H9 (cell line): ENCODE results near the gene SERPINE2. TPM values are rescaled to one million over a fixed set of nuclear protein-coding genes. Genes with fewer than 3 reads are reported as not detected.

Experiments used
- DNase-seq: peaks from one replicate; pipeline ENCODE4 v3.0.0-alpha.2; 2017
- H2AFZ ChIP-seq: one replicate; pipeline ENCODE4 v1.6.1; 2013; ENCODE audit warnings: mild to moderate bottlenecking, low read length, control low read depth, moderate library complexity
- H2AK5ac ChIP-seq: 2 replicates; pipeline ENCODE4 v1.6.1; 2013; ENCODE audit warnings: low read length, control low read depth, mixed read lengths; ENCODE audit not compliant: insufficient read length
- H2BK120ac ChIP-seq: one replicate; pipeline ENCODE4 v1.6.1; 2013; ENCODE audit warnings: low read depth, mild to moderate bottlenecking, low read length, control low read depth, inconsistent platforms; ENCODE audit not compliant: poor library complexity, severe bottlenecking
- H2BK12ac ChIP-seq: 2 replicates; pipeline ENCODE4 v1.6.1; 2013; ENCODE audit warnings: low read length, control low read depth, mixed read lengths, low read depth; ENCODE audit not compliant: insufficient read length
- H2BK15ac ChIP-seq: 2 replicates; pipeline ENCODE4 v1.6.1; 2013; ENCODE audit warnings: low read depth, low read length, control low read depth
- H2BK20ac ChIP-seq: one replicate; pipeline ENCODE4 v1.6.1; 2013; ENCODE audit warnings: low read depth, mild to moderate bottlenecking, low read length, control low read depth, inconsistent platforms; ENCODE audit not compliant: poor library complexity, severe bottlenecking
- H2BK5ac ChIP-seq: 2 replicates; pipeline ENCODE4 v1.6.1; 2013; ENCODE audit warnings: low read length, control low read depth, mixed read lengths; ENCODE audit not compliant: insufficient read length
- H3K14ac ChIP-seq: 2 replicates; pipeline ENCODE4 v1.6.1; 2013; ENCODE audit warnings: low read length, control low read depth; ENCODE audit not compliant: insufficient read depth
- H3K18ac ChIP-seq: 2 replicates; pipeline ENCODE4 v1.6.1; 2013; ENCODE audit warnings: low read depth, mild to moderate bottlenecking, mixed read lengths, low read length, control low read depth; ENCODE audit not compliant: insufficient read length
- H3K23ac ChIP-seq: 2 replicates; pipeline ENCODE4 v1.6.1; 2013; ENCODE audit warnings: low read length, control low read depth, mixed read lengths, low read depth; ENCODE audit not compliant: insufficient read length
- H3K23me2 ChIP-seq: 2 replicates; pipeline ENCODE4 v1.6.1; 2013; ENCODE audit warnings: low read depth, mild to moderate bottlenecking, mixed read lengths, low read length, control low read depth; ENCODE audit not compliant: insufficient read length, poor library complexity, severe bottlenecking
- H3K27ac ChIP-seq: 2 replicates; pipeline ENCODE4 v1.5.1; 2013; ENCODE audit warnings: low read length, control low read depth, mixed read lengths, low read depth; ENCODE audit not compliant: insufficient read length
- H3K27me3 ChIP-seq: 2 replicates; pipeline ENCODE4 v1.6.1; 2013; ENCODE audit warnings: low read length, control low read depth, inconsistent platforms; ENCODE audit not compliant: insufficient read depth
- H3K4ac ChIP-seq: 2 replicates; pipeline ENCODE4 v1.6.1; 2013; ENCODE audit warnings: low read depth, mild to moderate bottlenecking, control low read depth, inconsistent platforms, low read length, moderate library complexity
- H3K4me1 ChIP-seq: 2 replicates; pipeline ENCODE4 v1.6.1; 2013; ENCODE audit warnings: low read length, control low read depth, inconsistent platforms; ENCODE audit not compliant: insufficient read depth
- H3K4me2 ChIP-seq: 2 replicates; pipeline ENCODE4 v1.6.1; 2013; ENCODE audit warnings: low read length, control low read depth, mixed read lengths; ENCODE audit not compliant: insufficient read length, insufficient read depth
- H3K56ac ChIP-seq: 2 replicates; pipeline ENCODE4 v1.6.1; 2013; ENCODE audit warnings: low read depth, mild to moderate bottlenecking, mixed read lengths, low read length, control low read depth; ENCODE audit not compliant: insufficient read length
- H3K79me1 ChIP-seq: 2 replicates; pipeline ENCODE4 v1.6.1; 2013; ENCODE audit warnings: low read depth, mild to moderate bottlenecking, moderate library complexity, low read length, control low read depth, inconsistent platforms; ENCODE audit not compliant: insufficient read depth, poor library complexity, severe bottlenecking
- H3K79me2 ChIP-seq: 2 replicates; pipeline ENCODE4 v1.6.1; 2013; ENCODE audit warnings: low read length, control low read depth, inconsistent platforms; ENCODE audit not compliant: insufficient read depth
- H3K9ac ChIP-seq: 2 replicates; pipeline ENCODE4 v1.6.1; 2013; ENCODE audit warnings: low read length, control low read depth, mixed read lengths; ENCODE audit not compliant: insufficient read length; ENCODE audit errors: extremely low read depth
- H3K9me3 ChIP-seq: one replicate; pipeline ENCODE4 v1.6.1; 2013; ENCODE audit warnings: low read depth, low read length, inconsistent platforms; ENCODE audit not compliant: control insufficient read depth
- H3T11ph ChIP-seq: one replicate; pipeline ENCODE4 v1.6.1; 2013; ENCODE audit warnings: mild to moderate bottlenecking, low read length, control low read depth, inconsistent platforms
- H4K20me1 ChIP-seq: one replicate; pipeline ENCODE4 v1.6.1; 2013; ENCODE audit not compliant: control insufficient read depth, insufficient read length, insufficient read depth
- H4K5ac ChIP-seq: 2 replicates; pipeline ENCODE4 v1.6.1; 2013; ENCODE audit warnings: low read depth, mild to moderate bottlenecking, mixed read lengths, low read length, control low read depth; ENCODE audit not compliant: insufficient read length
- H4K8ac ChIP-seq: replicated peaks from 2 replicates; pipeline ENCODE4 v1.6.1; 2013; ENCODE audit warnings: low read length, control low read depth, mixed read lengths, low read depth; ENCODE audit not compliant: insufficient read length
- H4K91ac ChIP-seq: 2 replicates; pipeline ENCODE4 v1.6.1; 2013; ENCODE audit warnings: low read depth, mild to moderate bottlenecking, moderate library complexity, mixed read lengths, low read length, control low read depth; ENCODE audit not compliant: insufficient read length
- H3K27ac Mint-ChIP-seq, 3 experiments: 2 replicates in 2 of 3; 3 replicates in 1 of 3; pipeline ENCODE4 v1.8.0; 2020 to 2021; ENCODE audit warnings: mixed read lengths in 3 of 3, mild to moderate bottlenecking in 1 of 3, moderate library complexity in 1 of 3
- H3K27me3 Mint-ChIP-seq: 2 replicates; pipeline ENCODE4 v1.8.0; 2021; ENCODE audit warnings: low read depth, mild to moderate bottlenecking, moderate library complexity, mixed read lengths
- H3K36me3 Mint-ChIP-seq, 3 experiments: 2 replicates in 2 of 3; 3 replicates in 1 of 3; pipeline ENCODE4 v1.8.0; 2020 to 2021; ENCODE audit warnings: low read depth in 3 of 3, mixed read lengths in 3 of 3; ENCODE audit not compliant: insufficient read depth in 1 of 3
- H3K4me1 Mint-ChIP-seq, 2 experiments: 2 replicates each; pipeline ENCODE4 v1.8.0; 2020; ENCODE audit warnings: mixed read lengths in 2 of 2
- H3K4me3 Mint-ChIP-seq, 2 experiments: 2 replicates in 1 of 2; 3 replicates in 1 of 2; pipeline ENCODE4 v1.8.0; 2020 to 2021; ENCODE audit warnings: mild to moderate bottlenecking in 2 of 2, mixed read lengths in 2 of 2, moderate library complexity in 1 of 2
- H3K9me3 Mint-ChIP-seq, 2 experiments: 2 replicates in 1 of 2; 3 replicates in 1 of 2; pipeline ENCODE4 v1.8.0; 2020; ENCODE audit warnings: mild to moderate bottlenecking in 2 of 2, mixed read lengths in 2 of 2, moderate library complexity in 1 of 2
- CTCF ChIP-seq: fragments of 200-600 bp; sonication (generic); conservative IDR thresholded peaks from 3 replicates; pipeline ENCODE4 v1.8.0; 2021; ENCODE audit warnings: antibody characterized with exemption, mild to moderate bottlenecking
- WGBS: extraction: QIAGEN DNeasy Blood & Tissue Kit; methylation state at CpG from one replicate; pipeline ENCODE4 v1.1.7; 2013; ENCODE audit warnings: missing lambda C conversion rate, low lambda C conversion rate, mixed read lengths; ENCODE audit not compliant: insufficient read length; ENCODE audit errors: extremely low coverage; 5-methylcytosine and 5-hydroxymethylcytosine counted together
- total RNA-seq: library from RNA; stranded (reverse); gene quantifications from 2 replicates; pipeline ENCODE4 v1.2.1, GENCODE V29; 2021

SERPINE2 gene
- total RNA-seq, 1 experiment from 2014 or later = 40.0 TPM

- Histone ChIP-seq H3K4ac (no peak overlapping the region), H3K4me2 (no peak overlapping the region), H3K9ac (no peak overlapping the region), H3K4me1 (no peaks in the 10 kb centered on the region; the same call in 1 of the 2 replicates), H3K56ac (no peak overlapping the region), H3K9me3 (no peaks in the 10 kb centered on the region), H3T11ph (no peak overlapping the region), H3K27ac (no peak overlapping the region), H4K20me1 (no peaks in the 10 kb centered on the region), H2BK12ac (no peak overlapping the region), H3K79me1 (no peaks in the 10 kb centered on the region), H3K23ac (no peak overlapping the region), H2AK5ac (no peak overlapping the region), H3K27me3 (no peaks in the 10 kb centered on the region), H4K91ac (no peak overlapping the region), H3K14ac (no peak overlapping the region), H3K18ac (no peak overlapping the region), H3K79me2 (no peaks in the 10 kb centered on the region), H3K23me2 (no peaks in the 10 kb centered on the region), H2BK120ac (no peak overlapping the region), H2BK15ac (no peak overlapping the region), H2AFZ (no peak overlapping the region), H2BK20ac (no peak overlapping the region), H4K8ac (no peak overlapping the region), H2BK5ac (no peak overlapping the region), H4K5ac (no peak overlapping the region)
- no peak for DNase-seq
- Mint-ChIP-seq H3K4me3 (no peak overlapping the region), H3K9me3 (no peaks in the 10 kb centered on the region), H3K4me1 (peaks cover 0 to 6% of the 10 kb centered on the region in 2 experiments; a peak in 2 of 4 replicates), H3K36me3 (no peaks in the 10 kb centered on the region), H3K27ac (no peak overlapping the region), H3K27me3 (no peaks in the 10 kb centered on the region; the same call in 1 of the 2 replicates)
- WGBS = no CpG with 5 or more reads among the region's 2 CpGs
- no peak for TF ChIP-seq CTCF
These were observed 44.6 kb upstream of the SERPINE2 start for GRCh38 chr2:224083638-224084037.
